Measurements from ENCODE around the gene EREG.
"Not testable (repeated sequence)": the region's sequence is repeated elsewhere in the genome, so short reads cannot be mapped to it uniquely, and the experiment has no call there.

The EREG gene

DNA sequence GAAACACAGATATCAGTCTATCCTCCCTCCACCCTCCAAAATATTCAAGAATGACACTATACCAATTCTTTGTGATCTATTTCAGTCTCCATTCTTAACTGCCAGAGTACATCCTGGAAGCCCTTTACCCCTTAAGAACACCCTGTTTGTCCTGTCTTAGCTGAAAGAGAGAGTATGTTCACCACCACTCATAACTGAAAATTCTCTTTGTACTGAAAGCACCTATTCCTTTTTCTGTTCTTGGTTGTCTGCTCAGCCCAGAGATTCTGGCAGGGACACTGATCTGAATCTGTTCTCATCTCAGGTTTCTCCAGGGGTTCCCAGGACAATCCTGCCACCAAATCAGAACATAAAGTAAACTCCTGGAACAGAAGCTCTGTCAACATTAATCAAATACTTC, 25.4 kb upstream of the EREG start:
- no peak for TF ChIP-seq CTCF (IDR thresholded peaks at IDR 0.05; ENCODE audit: insufficient read depth, low read depth, low read length, missing control alignments)
- no peak for DNase-seq (ENCODE audit: low read depth)
- no peak overlapping the region for H3K4me3 ChIP-seq (ENCODE audit: low read length)

DNA sequence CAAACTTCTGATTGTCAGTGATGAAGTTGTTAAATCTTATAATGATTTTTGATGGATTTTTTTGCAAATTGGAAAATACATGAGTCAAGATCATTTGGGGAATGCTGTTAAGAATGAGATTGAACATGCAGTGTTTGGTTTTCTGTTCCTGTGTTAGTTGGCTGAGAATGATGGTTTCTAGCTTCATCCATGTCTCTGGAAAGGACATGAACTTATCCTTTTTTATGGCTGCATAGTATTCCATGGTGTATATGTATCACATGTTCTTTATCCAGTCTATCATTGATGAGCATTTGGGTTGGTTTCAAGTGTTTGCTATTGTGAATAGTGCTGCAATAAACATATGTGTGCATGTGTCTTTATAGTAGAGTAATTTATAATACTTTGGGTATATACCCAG, 24.5 kb upstream of the EREG start:
- H3K4me3 ChIP-seq (ENCODE audit: low read length); DNase-seq (ENCODE audit: low read depth): not testable (repeated sequence)

DNA sequence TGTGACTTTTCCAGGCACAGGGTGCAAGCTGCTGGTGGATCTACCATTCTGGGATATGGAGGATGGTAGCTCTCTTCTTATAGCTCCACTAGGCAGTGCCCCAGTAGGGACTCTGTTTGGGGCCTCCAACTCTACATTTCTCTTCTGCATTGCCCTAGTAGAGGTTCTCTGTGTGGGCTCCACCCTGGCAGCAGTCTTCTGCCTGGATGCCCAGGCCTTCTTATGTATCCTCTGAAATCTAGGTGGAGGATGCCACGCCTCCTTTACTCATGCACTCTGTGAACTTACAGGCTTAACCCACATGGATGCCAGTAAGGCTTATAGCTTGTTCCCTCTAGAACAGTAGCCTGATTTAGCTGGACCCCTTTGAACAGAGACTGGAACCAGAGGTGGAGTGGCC, 20.9 kb upstream of the EREG start:
- no peak overlapping the region for H3K4me3 ChIP-seq (ENCODE audit: low read length)
- no peak for TF ChIP-seq CTCF (IDR thresholded peaks at IDR 0.05; ENCODE audit: insufficient read depth, low read depth, low read length, missing control alignments)
- no peak for DNase-seq (ENCODE audit: low read depth)

GRCh38 chr4:74353858-74354257, 11.1 kb upstream of the EREG start:
- no peak overlapping the region for H3K4me3 ChIP-seq (ENCODE audit: low read length)
- no peak for TF ChIP-seq CTCF (IDR thresholded peaks at IDR 0.05; ENCODE audit: insufficient read depth, low read depth, low read length, missing control alignments)
- DNase-seq (ENCODE audit: low read depth), result no peak

GRCh38 chr4:74357965-74358364, 7.0 kb upstream of the EREG start:
- no peak for TF ChIP-seq CTCF (IDR thresholded peaks at IDR 0.05; ENCODE audit: insufficient read depth, low read depth, low read length, missing control alignments)
- no peak overlapping the region for H3K4me3 ChIP-seq (ENCODE audit: low read length)
- DNase-seq (ENCODE audit: low read depth), result peak; percentile 45

- H3K4me3 ChIP-seq (ENCODE audit: low read length), result no peak overlapping the region
- TF ChIP-seq CTCF (IDR thresholded peaks at IDR 0.05; ENCODE audit: insufficient read depth, low read depth, low read length, missing control alignments), result no peak
- DNase-seq (ENCODE audit: low read depth), result no peak
These were observed 3.3 kb upstream of the EREG start for GRCh38 chr4:74361671-74362070.

- TF ChIP-seq CTCF (IDR thresholded peaks at IDR 0.05; ENCODE audit: insufficient read depth, low read depth, low read length, missing control alignments), result no peak
- H3K4me3 ChIP-seq (ENCODE audit: low read length), result no peak overlapping the region
- peak; percentile 47 for DNase-seq (ENCODE audit: low read depth)
These were observed 2.6 kb upstream of the EREG start for GRCh38 chr4:74362347-74362746.

DNA sequence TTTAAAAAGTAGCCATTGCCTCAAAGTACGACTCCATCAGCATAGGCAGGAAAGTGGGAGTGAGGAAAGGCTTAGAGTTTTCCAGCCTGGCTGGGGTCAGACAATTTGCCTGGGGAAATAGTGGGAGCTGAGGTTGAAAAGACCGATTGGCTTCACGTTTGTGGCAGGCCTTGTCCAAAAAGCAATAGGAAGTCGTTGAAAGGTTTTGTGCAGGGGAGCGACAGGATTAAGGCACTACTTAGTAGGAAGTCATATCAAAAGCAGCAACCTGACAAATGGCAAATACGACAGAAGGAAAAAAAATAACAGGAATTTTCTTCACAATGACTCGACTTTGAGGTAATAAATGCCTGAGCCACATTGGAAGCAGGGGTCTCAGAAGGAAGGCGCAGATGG, 691 bp upstream of the EREG start:
- peak overlapping the region; percentile 79 for H3K4me3 ChIP-seq (ENCODE audit: low read length)
- DNase-seq (ENCODE audit: low read depth), result peak; percentile 27
- TF ChIP-seq CTCF (IDR thresholded peaks at IDR 0.05; ENCODE audit: insufficient read depth, low read depth, low read length, missing control alignments), result no peak
